Thyroid gland (tissue), 4 donors: ENCODE results near the gene JAG1. TPM values are rescaled to one million over a fixed set of nuclear protein-coding genes. Genes with fewer than 3 reads are reported as not detected.
"Not testable (repeated sequence)": the region's sequence is repeated elsewhere in the genome, so short reads cannot be mapped to it uniquely, and the experiment has no call there.

Source experiments
- DNase-seq, 2 donors: peaks; one replicate each; pipeline ENCODE4 v3.0.0-alpha.2; 2019
- H3K27ac ChIP-seq, 3 donors: fragments of 200-600 bp; sonication (generic); 1 replicate in 2 of 3; 2 replicates in 1 of 3; pipeline ENCODE4 v1.5.1; 2016 to 2019; ENCODE audit warnings: mild to moderate bottlenecking in 1 of 3, moderate library complexity in 1 of 3
- H3K27me3 ChIP-seq: fragments of 200-600 bp; sonication (generic); one replicate; pipeline ENCODE4 v1.5.1; 2019
- H3K36me3 ChIP-seq, 2 donors: fragments of 200-600 bp; sonication (generic); one replicate each; pipeline ENCODE4 v1.5.1; 2016 to 2019
- H3K4me1 ChIP-seq, 2 donors: fragments of 200-600 bp; sonication (generic); one replicate each; pipeline ENCODE4 v1.5.1; 2017 to 2019
- H3K4me3 ChIP-seq, 3 donors: fragments of 200-600 bp; sonication (generic); replicated peaks in 1 of 3; 1 replicate in 2 of 3; 2 replicates in 1 of 3; pipeline ENCODE4 v1.5.1; 2016; ENCODE audit warnings: mild to moderate bottlenecking in 1 of 3
- H3K9me3 ChIP-seq: fragments of 200-600 bp; sonication (generic); one replicate; pipeline ENCODE4 v1.5.1; 2017
- POLR2A ChIP-seq, 2 donors: fragments of 450-650 bp; IDR thresholded peaks; one replicate each; pipeline ENCODE4 v1.6.1; 2017; ENCODE audit warnings: antibody characterized with exemption in 2 of 2, mild to moderate bottlenecking in 2 of 2, moderate library complexity in 1 of 2
- WGBS, 2 donors: methylation state at CpG; one replicate each; pipeline ENCODE4 v1.1.5; 2017; 5-methylcytosine and 5-hydroxymethylcytosine counted together
- intact Hi-C: fragments of 100-400 bp; cut with DNase I; formaldehyde crosslinking; loops from one replicate; pipeline ENCODE4 v1.15.1; 2023
- total RNA-seq, 4 donors: library from RNA; depleted of rRNA; stranded (reverse); fragments of >200 nt; gene quantifications; one replicate each; pipeline ENCODE4 v1.2.3, GENCODE V29; 2016
- TF ChIP-seq, protein P1 (sequence below), 6 experiments: fragments of 200-600 bp in 3 of 6; fragments of 450-650 bp in 3 of 6; sonication (generic) in 3 of 6; IDR thresholded peaks; one replicate each; pipeline ENCODE4 v1.5.1; 2016 to 2019; ENCODE audit warnings: antibody characterized with exemption in 6 of 6, mild to moderate bottlenecking in 2 of 6, inconsistent platforms in 1 of 6, moderate library complexity in 1 of 6

JAG1 gene
- total RNA-seq, 4 donors from 2014 or later, result 41.2 to 67.9 (median 46.2) TPM

DNA sequence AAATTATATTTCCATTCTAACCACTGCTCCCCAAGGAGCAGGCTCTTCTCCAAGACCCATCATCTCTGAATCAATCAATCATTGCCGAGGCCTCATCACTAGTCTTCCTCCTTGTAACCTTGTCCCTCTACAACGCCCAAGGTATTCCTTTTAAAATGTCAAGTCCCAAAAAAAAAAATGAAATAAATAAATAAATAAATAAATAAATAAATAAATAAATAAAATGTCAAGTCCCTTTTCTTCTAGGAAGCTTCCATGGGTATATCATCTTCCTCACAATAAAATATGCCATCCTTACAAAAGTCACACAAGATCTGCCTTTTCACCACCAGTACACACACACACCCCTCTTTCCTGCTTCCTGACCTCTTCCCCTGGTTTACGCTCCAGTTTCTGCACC, 57.6 kb downstream of the JAG1 start:
- Histone ChIP-seq H3K4me1 (peaks cover 5 to 9% of the 10 kb centered on the region in 2 donors), H3K4me3 (no peak overlapping the region), H3K9me3 (no peaks in the 10 kb centered on the region), H3K27ac (no peak overlapping the region), H3K36me3 (no peaks in the 10 kb centered on the region), H3K27me3 (no peaks in the 10 kb centered on the region)
- TF ChIP-seq, protein P1, sequence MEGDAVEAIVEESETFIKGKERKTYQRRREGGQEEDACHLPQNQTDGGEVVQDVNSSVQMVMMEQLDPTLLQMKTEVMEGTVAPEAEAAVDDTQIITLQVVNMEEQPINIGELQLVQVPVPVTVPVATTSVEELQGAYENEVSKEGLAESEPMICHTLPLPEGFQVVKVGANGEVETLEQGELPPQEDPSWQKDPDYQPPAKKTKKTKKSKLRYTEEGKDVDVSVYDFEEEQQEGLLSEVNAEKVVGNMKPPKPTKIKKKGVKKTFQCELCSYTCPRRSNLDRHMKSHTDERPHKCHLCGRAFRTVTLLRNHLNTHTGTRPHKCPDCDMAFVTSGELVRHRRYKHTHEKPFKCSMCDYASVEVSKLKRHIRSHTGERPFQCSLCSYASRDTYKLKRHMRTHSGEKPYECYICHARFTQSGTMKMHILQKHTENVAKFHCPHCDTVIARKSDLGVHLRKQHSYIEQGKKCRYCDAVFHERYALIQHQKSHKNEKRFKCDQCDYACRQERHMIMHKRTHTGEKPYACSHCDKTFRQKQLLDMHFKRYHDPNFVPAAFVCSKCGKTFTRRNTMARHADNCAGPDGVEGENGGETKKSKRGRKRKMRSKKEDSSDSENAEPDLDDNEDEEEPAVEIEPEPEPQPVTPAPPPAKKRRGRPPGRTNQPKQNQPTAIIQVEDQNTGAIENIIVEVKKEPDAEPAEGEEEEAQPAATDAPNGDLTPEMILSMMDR (IDR thresholded peaks at IDR 0.05), result no peak
- no peak for TF ChIP-seq POLR2A (IDR thresholded peaks at IDR 0.05)
- WGBS, 2 donors, result 94 to 98% methylated on average over 3 of the region's 3 CpGs
- intact Hi-C loops, result no loop called here
- DNase-seq, result no peak

- H3K36me3 ChIP-seq, result no peaks in the 10 kb centered on the region
- no peaks in the 10 kb centered on the region for H3K9me3 ChIP-seq
- H3K27me3 ChIP-seq, result no peaks in the 10 kb centered on the region
- intact Hi-C loops, result no loop called here
- H3K4me3 ChIP-seq, result no peak overlapping the region
- H3K4me1 ChIP-seq, result peaks cover 0 to 3% of the 10 kb centered on the region in 2 donors
- H3K27ac ChIP-seq, result no peak overlapping the region
- TF ChIP-seq POLR2A (IDR thresholded peaks at IDR 0.05), result no peak
- TF ChIP-seq, protein P1 (IDR thresholded peaks at IDR 0.05), result no peak
- WGBS, 2 donors, result 96 to 98% methylated on average over 18 of the region's 18 CpGs
- no peak for DNase-seq
Measured at GRCh38 chr20:10613911-10614310, 59.9 kb downstream of the JAG1 start.

DNA sequence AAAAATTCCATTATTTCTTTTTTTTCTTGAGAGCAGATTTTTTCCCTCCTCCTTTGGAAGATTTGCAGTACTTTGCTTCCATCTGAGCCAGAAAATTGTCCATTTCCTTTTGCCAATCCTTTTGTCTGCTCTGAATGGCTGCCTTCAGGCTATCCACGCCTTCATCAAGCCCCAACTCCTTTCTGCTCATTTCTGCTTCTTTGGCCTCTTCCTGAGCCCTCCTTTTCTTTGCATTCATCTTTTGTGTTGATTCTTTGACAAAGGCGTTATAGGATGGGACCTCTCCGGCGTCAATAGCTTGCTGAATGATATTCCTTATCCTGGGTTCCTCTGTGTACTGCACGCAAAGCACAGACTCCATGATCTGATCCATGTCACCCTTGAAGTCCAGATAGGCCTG, 60.4 kb downstream of the JAG1 start:
- H3K9me3 ChIP-seq, H3K36me3 ChIP-seq, H3K4me1 ChIP-seq, H3K27me3 ChIP-seq, intact Hi-C loops, H3K27ac ChIP-seq, DNase-seq, H3K4me3 ChIP-seq: not testable (repeated sequence)
- WGBS, 2 donors, result 82 to 97% methylated on average over 5 of the region's 5 CpGs

GRCh38 chr20:10611357-10611756, 62.4 kb downstream of the JAG1 start:
- peak; percentile 47 to 51 for DNase-seq
- 63 to 83% methylated on average over 1 of the region's 1 CpG for WGBS, 2 donors

GRCh38 chr20:10610251-10610650, 63.5 kb downstream of the JAG1 start:
- Histone ChIP-seq H3K4me1 (peaks cover 0 to 3% of the 10 kb centered on the region in 2 donors), H3K9me3 (no peaks in the 10 kb centered on the region), H3K4me3 (no peak overlapping the region), H3K36me3 (no peaks in the 10 kb centered on the region), H3K27ac (peak overlapping the region in 2 of 3 donors; percentile 32 to 76), H3K27me3 (no peaks in the 10 kb centered on the region)
- no peak for DNase-seq
- 72 to 81% methylated on average over 5 of the region's 5 CpGs for WGBS, 2 donors
- intact Hi-C loops, result no loop called here
- TF ChIP-seq POLR2A (IDR thresholded peaks at IDR 0.05), result no peak
- TF ChIP-seq, protein P1 (IDR thresholded peaks at IDR 0.05), result no peak

More at GRCh38 chr20:10611357-10611756, 62.4 kb downstream of the JAG1 start:
- Histone ChIP-seq H3K36me3 (no peaks in the 10 kb centered on the region), H3K4me1 (peaks cover 0 to 3% of the 10 kb centered on the region in 2 donors), H3K4me3 (no peak overlapping the region), H3K27me3 (no peaks in the 10 kb centered on the region), H3K9me3 (no peaks in the 10 kb centered on the region), H3K27ac (no peak overlapping the region)
- TF ChIP-seq, protein P1 (IDR thresholded peaks at IDR 0.05), result peak in 4 of 6 experiments; percentile 35 to 48 (median 40)
- no peak for TF ChIP-seq POLR2A (IDR thresholded peaks at IDR 0.05)
- intact Hi-C loops, result no loop called here

DNA sequence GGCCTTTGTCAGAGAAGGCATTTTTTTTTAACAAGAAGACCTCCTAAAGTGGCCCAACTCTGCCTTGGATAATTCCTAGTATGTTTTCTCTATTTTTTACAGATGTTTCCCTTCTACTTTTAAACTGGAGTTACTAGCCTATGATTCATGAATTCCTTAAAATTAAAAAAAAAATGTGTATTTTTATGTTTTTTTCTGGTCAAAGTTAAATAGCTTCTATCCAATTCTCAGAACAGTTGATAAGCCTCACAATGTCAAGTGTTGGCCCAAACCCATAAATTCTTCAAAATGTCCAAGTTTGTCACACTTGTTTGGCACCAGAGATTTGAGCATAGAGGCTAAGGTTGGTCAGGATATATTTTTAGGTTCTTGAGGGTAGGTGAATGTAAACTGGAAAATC, 64.0 kb downstream of the JAG1 start:
- intact Hi-C loops, result no loop called here
- peaks cover 0 to 6% of the 10 kb centered on the region in 2 donors for H3K4me1 ChIP-seq
- H3K4me3 ChIP-seq, result no peak overlapping the region
- H3K27ac ChIP-seq, result peak overlapping the region; percentile 29 to 76 (median 32)
- no peaks in the 10 kb centered on the region for H3K36me3 ChIP-seq
- DNase-seq, result no peak
- H3K9me3 ChIP-seq, result no peaks in the 10 kb centered on the region
- no peaks in the 10 kb centered on the region for H3K27me3 ChIP-seq
- TF ChIP-seq, protein P1 (IDR thresholded peaks at IDR 0.05), result no peak
- TF ChIP-seq POLR2A (IDR thresholded peaks at IDR 0.05), result no peak
